CD4-positive, alpha-beta T cell treated with Interleukin-15 for 4 hours (primary cell): Measurements from ENCODE around the gene AMFR.

ENCODE experiments used
- DNase-seq: peaks from one replicate; pipeline ENCODE4 v3.0.0-alpha.2; 2020; ENCODE audit warnings: low spot score

The AMFR gene

GRCh38 chr16:56347166-56347565 is 78.2 kb downstream of the AMFR start:
- DNase-seq: no peak

- DNase-seq: no peak
Measured at GRCh38 chr16:56346131-56346890, 79.0 kb downstream of the AMFR start.

DNA sequence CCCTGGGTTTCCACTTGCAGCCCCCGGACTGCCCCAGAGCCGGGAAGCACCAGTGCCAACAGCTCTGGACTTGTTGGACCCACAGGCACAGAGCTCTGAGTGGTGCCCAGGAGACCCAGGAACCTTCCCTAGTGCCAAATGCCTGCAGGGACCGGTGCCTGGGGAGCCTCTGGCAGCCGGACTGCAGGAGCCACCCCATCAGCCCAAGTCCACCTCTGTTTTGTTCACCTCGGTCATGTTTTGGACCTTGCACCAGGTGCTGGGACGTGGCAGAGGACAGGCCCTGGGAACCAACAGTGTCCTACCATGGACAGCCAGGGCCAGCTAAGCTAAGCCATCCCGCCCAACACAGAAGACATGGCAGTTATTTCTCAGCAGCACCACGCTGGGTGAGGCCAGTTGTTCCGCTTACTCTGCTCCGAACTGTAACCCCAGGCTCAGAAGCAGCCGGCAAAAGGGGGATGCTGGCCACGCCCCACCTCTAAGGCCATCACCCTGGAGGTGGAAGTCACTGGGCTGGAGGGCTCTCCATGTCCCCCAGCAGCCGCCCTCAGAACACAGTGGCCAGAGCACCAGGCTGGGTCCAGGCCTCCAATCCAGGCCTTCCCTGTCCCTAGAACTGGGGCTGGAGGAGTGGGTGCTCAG is 79.8 kb downstream of the AMFR start:
- DNase-seq: no peak

DNA sequence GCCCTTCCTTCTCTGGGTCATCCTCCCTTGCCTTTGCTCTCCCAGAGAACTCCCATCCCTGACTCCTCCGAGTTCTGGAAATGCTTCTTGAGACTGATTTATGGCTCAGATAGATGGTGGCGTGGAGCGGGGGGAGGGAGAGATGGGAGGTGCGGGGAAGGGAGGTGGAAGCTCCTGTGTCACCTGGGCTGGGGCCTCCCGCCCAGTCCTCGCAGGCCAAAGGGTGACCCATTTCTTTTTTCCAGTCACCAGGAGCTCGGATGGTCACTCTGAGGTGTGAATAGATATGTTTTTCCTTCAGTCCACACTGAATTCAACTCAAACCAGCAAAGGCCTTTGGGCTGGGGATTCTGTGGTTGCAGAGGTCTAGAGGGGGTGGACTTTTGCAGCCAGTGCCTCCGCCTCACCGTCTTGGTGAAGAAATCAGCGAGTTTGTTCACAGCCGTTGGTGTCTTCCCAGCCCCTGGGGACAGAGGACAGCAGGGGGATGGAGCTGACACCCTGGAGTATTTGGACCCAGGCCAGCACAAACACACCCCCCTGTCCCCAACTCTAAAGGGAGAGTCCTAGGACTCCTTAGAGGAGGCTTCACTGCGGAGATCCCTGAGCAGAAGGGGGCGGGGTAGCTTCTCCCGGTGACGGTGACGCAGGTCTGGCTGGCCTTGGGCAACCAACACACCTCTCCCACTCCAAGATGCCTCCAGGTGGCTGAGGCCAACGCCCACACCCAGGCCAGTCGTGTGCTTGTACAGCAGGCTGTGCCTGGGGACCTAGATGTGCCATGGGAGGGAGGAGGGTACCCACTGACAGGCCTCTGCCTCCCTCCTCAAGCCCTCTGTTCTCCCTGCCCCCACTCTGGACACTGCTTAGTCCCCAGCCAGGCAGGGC is 80.6 kb downstream of the AMFR start:
- no peak for DNase-seq

- DNase-seq: no peak
Measured at GRCh38 chr16:56343661-56344517, 81.5 kb downstream of the AMFR start.

DNA sequence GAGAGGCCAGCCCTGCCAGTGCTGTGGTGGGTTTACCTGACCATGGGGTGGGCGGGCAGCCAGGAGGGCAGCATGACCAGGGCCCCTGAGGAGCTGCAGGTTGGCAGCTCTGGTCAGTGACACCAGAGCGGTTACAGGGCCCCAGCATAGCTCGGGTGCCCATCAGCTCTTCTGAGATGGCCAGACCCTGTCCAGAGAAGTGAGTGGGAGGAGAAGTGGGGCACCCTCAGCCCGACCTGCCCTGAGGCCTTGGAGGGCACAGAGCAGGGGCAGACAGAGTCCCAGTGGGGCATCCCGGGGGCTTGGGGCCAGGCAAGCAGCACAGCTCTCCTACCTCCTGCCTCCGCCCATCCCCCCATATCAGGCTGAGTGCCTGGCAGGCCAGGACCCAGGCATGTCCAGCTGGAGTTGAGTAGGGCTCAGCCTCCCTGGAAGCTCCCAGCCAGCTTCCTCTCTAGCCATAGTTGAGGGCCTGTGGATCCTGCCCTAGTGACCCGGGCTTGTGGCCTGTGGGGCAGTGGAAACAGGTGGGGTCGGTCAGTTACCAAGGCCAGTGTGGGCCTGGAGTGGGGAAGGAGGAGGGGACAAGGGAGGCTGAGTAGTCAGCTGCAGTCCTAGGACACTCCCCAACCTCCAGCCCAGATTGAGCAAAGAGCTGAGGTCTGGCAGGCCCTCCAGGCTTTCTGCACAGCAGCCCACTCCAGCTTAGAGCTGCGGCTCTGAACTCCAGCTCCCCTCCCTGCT is 83.5 kb downstream of the AMFR start:
- no peak for DNase-seq

DNA sequence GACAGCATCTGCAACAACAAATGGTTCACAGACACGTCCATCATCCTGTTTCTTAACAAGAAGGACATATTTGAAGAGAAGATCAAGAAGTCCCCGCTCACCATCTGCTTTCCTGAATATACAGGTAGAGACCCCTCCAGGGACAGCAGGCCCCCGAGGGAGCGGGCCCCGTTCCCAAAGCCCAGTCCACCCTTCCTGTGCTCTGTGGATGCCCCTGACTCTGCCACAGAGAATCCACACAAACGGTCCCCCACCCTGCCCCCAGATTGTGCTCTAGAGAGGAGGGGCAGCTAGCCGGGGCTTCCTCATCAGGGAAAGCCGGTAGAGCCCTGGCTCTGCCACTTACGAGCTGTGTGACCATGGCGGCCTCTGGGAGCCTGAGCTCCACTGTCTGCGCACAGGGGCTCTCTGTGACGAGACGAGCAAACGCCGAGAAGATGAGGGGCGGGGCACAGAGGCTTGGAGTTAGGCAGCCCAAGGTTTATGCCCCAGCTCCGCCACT is 84.4 kb downstream of the AMFR start:
- no peak for DNase-seq

DNA sequence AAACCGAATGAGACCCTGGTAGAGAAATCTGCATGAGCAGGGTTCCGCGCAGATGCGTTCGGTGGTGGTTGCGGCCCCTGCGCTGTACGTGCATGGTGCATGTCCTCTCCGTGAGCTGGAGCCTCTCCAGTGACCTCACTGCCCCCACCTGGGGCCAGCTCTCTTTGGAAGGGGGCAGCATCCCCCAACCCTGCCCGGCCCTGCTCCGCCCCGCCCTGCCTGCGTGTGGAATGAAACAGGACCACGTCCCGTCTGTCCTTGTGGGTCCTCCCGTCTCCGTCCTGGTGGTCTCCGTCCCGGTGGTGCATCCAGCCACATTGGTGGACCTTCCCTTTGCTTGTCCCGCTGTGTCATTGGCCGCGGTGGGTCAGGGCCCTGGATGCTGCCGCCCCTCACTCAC is 84.9 kb downstream of the AMFR start:
- DNase-seq: no peak

DNA sequence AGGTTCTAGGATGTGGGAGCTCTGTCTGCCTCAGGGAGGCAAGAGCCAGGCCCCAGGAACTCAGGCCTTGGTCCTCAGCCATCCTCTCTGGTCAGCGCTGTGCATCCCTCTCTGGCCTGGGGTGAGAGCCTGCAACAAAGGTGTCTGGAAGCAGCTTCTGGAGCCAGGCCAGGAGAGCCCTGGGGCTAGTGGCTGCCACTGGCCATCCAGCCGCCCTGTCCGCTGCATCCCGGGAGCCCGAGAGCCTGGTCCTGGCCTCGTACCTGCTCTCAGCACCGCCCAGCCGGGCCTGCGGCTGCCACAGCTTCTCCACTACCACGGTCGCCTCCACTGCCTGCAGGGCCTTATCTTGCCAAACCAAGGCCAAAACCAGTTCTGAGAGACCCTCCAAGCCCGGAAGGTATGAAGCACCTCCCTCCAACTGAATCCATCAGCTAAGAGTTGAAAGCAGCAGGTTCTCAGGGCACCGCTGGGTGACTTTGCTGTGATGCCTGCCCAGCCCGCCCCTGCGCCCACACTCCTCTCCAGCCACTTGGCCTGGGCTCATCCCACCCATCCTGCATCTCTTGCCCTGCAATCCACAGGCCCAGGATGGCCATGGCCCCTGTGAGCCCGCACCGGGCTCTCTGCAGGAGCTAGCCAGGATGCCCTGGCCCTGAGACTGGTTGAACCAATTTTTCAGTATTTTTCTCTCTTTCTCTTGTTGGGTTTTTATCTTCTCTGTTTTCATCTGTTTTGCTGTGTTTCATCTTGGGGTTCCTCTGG is 85.7 kb downstream of the AMFR start:
- no peak for DNase-seq

- DNase-seq: no peak
Measured at GRCh38 chr16:56338566-56339318, 86.6 kb downstream of the AMFR start.

DNA sequence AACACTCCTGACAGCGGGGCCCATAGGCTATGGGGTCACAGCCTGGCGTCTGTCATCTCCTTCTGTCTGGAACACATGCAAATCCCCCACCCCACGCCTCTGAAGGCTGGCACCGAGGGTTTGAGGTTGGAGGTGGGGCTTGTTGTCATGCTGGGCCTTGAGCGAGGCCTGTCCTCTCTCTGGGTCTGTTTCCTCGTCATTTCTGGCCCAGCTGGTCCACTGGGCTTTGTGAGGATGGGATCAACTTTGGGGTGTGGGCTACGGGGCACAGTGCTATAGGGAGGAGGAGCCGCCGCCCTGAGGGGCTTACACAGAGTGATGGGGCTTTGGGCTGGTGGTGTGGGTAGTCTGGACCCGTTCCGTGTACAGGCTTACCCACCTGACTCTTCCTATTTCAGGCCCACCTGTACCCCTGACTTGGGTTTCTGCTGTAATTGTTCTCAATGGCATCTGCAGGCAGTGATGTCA is 87.5 kb downstream of the AMFR start:
- no peak for DNase-seq

GRCh38 chr16:56337131-56337857 is 88.1 kb downstream of the AMFR start:
- no peak for DNase-seq

DNA sequence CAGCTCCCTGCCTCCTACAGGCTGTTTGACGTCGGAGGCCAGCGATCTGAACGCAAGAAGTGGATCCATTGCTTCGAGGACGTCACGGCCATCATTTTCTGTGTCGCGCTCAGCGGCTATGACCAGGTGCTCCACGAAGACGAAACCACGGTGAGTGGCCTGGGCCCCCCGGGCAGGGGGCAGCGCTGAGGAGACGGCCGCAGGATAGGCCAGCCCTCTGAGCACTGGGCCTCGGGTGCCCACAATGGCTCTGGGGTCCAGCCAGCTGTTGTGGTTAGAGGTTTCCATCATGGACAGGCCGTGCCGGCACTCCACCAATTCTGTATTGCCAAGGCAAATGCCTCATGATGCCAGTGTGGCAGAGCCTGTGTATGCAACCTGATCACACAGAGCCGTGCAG is 88.6 kb downstream of the AMFR start:
- no peak for DNase-seq

GRCh38 chr16:56336071-56336688 is 89.2 kb downstream of the AMFR start:
- DNase-seq: no peak

DNA sequence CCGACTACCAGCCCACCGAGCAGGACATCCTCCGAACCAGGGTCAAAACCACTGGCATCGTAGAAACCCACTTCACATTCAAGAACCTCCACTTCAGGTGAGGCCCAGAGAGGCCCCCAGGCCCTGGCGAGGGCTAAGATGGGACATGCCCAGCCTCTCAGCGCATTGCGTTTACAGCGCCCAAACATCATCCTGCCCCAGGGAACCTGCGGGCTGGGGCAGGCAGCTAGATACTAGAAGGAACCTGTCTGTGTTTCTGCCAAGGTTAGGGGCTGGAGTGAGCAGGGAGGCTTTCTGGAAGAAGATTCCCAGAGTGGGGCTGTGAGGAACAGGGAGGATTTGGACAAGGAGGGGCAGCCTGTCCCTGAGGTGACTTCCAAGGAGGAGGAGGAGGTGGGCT is 90.6 kb downstream of the AMFR start:
- no peak for DNase-seq

- no peak for DNase-seq
Measured at GRCh38 chr16:56332464-56333079, 92.8 kb downstream of the AMFR start.

DNA sequence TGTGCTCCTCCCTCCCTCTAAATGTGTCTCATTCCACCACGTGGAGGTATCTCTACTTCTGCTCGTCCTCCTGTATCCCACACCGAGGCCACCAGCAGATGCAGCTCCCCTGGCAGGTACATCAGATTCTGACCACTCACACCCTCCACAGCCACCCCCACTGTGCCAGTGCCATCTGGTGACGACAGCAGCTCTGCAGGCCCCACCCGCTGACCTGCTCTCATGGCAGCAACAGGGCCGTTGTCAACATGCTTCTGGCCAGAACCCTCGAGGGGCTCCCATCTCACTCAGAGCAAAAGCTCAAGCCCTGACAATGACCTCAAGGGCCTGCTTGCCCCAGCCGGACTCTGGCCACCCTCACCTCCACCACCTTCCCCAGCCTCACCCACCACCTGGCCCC is 93.4 kb downstream of the AMFR start:
- no peak for DNase-seq

- no peak for DNase-seq
Measured at GRCh38 chr16:56331399-56331798, 93.9 kb downstream of the AMFR start.
